Renal cortex interstitium (tissue), 15 donors: ENCODE measurements around the gene IRF7. TPM values are rescaled to one million over a fixed set of nuclear protein-coding genes. Genes with fewer than 3 reads are reported as not detected.
"Not testable (repeated sequence)": the region's sequence is repeated elsewhere in the genome, so short reads cannot be mapped to it uniquely, and the experiment has no call there.

Experiments used
- DNase-seq, 11 donors: peaks; one replicate each; pipeline ENCODE4 v3.0.0-alpha.2; 2013; ENCODE audit warnings: low read depth in 9 of 11, low spot score in 4 of 11; ENCODE audit errors: extremely low read depth in 1 of 11
- long read RNA-seq, 16 experiments: transcript quantifications; one replicate each; lab custom pipeline, GENCODE V29; 2026
- polyA plus RNA-seq, 3 donors: library from polyadenylated mRNA; unstranded; fragments of 120-200 nt; gene quantifications; one replicate each; pipeline ENCODE4 v1.2.1, GENCODE V29; 2013; ENCODE audit not compliant: insufficient read length in 3 of 3

Gene IRF7
- polyA plus RNA-seq, result 10 to 100 TPM in 2 of 3 donors, 1 to 10 TPM in 1; 6.4 to 12.8 (median 10.1) TPM
- long read RNA-seq, donor 1, partial matches to known transcripts, result 0 of 3 reads
- long read RNA-seq, donor 1, other reads (novel, unspliced or antisense), result 0 of 3 reads
- long read RNA-seq, donor 2, partial matches to known transcripts, result 0 of 1 reads
- long read RNA-seq, donor 2, other reads (novel, unspliced or antisense), result 0 of 1 reads
- long read RNA-seq, donor 3, result 0 reads
- long read RNA-seq, donor 4, result 0 reads
- long read RNA-seq, donor 5, result 0 reads
- long read RNA-seq, donor 6, partial matches to known transcripts, result 0 of 2 reads
- long read RNA-seq, donor 6, other reads (novel, unspliced or antisense), result 0 of 2 reads
- long read RNA-seq, donor 7, partial matches to known transcripts, result 0 of 1 reads
- long read RNA-seq, donor 7, other reads (novel, unspliced or antisense), result 0 of 1 reads
- long read RNA-seq, donor 8, transcript IRF7-211 (2 exons, 806 nt), result major isoform, 8 of 8 reads
- long read RNA-seq, donor 8, partial matches to known transcripts, result 0 of 8 reads
- long read RNA-seq, donor 8, other reads (novel, unspliced or antisense), result 0 of 8 reads
- long read RNA-seq, donor 9, partial matches to known transcripts, result 0 of 2 reads
- long read RNA-seq, donor 9, other reads (novel, unspliced or antisense), result 0 of 2 reads
- long read RNA-seq, donor 10, partial matches to known transcripts, result 0 of 3 reads
- long read RNA-seq, donor 10, other reads (novel, unspliced or antisense), result 0 of 3 reads
- long read RNA-seq, donor 11, partial matches to known transcripts, result 0 of 2 reads
- long read RNA-seq, donor 11, other reads (novel, unspliced or antisense), result 0 of 2 reads
- long read RNA-seq, donor 12, partial matches to known transcripts, result 0 of 3 reads
- long read RNA-seq, donor 12, other reads (novel, unspliced or antisense), result 0 of 3 reads
- long read RNA-seq, donor 13, result 0 reads
- long read RNA-seq, donor 14, partial matches to known transcripts, result 0 of 2 reads
- long read RNA-seq, donor 14, other reads (novel, unspliced or antisense), result 0 of 2 reads
- long read RNA-seq, donor 15, partial matches to known transcripts, result 0 of 1 reads
- long read RNA-seq, donor 15, other reads (novel, unspliced or antisense), result 0 of 1 reads
- long read RNA-seq, donor 16, partial matches to known transcripts, result 0 of 4 reads
- long read RNA-seq, donor 16, other reads (novel, unspliced or antisense), result 0 of 4 reads

- peak in 10 of 11 donors; percentile 79 to 93 (median 85) for DNase-seq
Measured at GRCh38 chr11:615504-616319, at the start of gene IRF7. Gene IRF7, minus strand, starts transcription at chr11:615950. Its CDS starts 586 bp downstream, at chr11:615364.

DNA sequence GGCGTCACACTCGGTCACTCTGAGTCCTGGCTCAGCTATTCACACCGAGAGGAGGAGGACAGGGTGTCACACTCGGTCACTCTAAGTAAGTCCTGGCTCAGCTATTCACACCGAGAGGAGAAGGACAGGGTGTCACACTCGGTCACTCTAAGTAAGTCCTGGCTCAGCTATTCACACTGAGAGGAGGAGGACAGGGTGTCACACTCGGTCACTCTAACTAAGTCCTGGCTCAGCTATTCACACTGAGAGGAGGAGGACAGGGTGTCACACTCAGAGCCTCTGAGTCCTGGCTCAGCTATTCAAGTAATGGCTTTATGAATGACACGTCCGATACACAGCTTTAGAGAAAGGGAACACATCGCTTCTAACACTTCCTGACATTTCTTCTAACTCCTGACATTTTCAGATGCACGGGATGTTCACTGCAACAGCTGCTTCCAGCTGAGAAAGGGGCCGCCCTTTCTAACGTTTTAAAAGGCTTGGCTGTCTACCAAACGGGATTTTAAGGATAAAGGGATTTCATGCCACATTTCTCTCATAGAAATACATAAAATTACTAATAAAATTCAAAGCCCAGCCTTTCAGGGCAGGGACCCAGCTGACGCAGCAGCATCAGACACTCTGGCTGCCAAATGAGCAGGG, 49.4 kb upstream of the IRF7 start:
- DNase-seq, result peak in 9 of 11 donors; percentile 17 to 56 (median 28)

GRCh38 chr11:662689-663274, 47.0 kb upstream of the IRF7 start:
- no peak for DNase-seq

DNA sequence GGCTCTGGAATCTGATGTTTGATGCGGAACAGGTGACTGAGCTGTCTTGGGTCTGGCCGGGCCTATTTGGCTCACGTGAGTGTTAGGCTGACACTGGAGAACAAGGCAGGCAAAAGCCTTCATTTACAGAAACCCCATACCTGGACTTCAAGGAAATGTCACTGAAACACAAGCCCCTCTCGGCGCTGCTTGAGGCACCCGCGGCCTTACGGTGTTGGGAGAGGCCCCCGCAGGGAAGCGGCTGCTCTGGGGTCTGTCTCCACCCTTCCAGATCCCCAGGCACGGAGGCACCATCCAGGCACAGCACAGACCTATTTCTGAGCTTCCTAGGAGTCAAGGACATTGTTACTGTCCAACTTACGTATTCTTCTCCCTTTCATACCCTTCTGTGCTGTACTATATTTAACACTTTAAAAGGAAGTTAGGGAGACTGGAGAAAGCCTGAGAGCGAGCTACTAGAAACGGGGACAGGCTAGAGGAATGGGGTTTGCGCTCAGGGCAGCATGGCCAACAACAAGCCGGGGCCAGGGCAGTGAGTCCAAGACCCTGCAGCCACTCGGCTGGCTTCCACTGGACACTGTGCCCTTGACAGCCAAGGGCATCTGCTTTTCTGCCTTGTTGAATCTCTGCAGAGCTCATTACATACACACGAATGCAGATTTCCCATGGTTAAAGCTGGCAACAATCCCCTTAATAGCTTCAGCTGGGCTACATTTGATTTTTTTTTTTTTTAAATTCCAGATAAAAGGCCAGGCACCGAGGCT, 45.1 kb upstream of the IRF7 start:
- DNase-seq, result no peak

GRCh38 chr11:660281-660680, 44.5 kb upstream of the IRF7 start:
- no peak for DNase-seq

DNA sequence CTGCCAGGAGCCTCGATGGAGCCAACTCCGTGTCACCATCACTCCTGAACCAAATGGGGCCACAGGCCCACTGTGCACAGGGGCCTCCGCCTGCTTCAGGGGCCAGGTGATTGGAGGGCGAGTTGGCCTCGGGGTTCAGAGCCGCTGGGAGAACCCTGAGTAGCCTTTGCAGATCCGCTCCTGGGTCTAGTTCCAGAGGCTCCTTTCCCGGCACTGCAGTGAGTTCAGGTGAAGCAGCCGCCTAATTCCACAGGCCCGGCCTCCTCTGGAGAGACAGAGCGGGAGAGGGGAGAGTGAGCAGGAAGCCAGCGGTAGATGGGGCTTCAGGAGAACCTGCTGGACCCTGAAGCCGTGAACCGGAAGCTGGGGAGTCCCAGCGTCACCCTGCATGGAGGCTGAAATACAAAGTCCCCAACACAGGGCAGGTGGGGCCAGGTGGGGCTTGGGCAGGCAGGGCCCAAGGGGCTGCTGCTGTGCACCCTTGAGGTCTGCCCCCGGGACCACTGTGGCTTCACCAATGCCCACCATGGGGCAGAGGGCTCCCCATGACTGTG, 43.9 kb upstream of the IRF7 start:
- no peak for DNase-seq

DNA sequence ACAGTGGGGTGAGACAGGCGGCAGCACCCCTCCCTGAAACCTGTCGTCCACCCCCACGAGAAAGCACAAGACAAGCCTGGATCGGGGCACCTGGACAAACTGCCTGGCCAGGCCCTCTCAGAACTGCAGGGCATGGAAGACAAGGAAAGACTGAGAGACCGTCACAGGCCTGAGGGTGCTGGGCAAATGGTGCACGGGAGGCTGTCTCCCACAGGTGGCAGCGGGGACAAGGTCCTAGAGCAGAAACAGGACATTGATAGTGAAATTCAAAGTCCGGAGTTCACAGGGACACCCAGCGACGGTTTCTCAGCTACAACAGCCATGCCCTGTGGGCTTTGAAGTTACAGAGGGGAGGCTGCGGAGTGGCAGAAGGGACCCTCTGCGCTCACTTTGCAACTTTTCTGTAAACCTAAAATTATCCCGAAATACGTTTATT, 42.0 kb upstream of the IRF7 start:
- DNase-seq, result no peak

DNA sequence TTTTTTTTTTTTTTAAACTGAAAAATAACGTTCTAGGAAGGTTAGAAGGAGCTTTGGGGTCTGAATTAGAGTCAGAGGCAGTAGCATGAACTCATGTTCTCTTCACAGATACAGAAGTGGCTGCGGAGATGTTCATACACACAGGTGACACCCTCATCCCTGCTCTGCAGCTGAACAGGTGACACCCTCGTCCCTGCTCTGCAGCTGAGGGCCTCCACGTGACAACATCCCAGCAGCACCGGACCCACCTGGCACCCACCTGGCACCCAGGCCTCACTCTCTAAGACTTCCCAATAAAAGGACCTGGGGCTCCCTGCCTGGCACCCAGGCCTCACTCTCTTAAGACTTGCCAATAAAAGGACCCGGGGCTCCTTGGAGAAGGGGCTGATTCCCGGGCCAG, 41.1 kb upstream of the IRF7 start:
- no peak for DNase-seq

DNA sequence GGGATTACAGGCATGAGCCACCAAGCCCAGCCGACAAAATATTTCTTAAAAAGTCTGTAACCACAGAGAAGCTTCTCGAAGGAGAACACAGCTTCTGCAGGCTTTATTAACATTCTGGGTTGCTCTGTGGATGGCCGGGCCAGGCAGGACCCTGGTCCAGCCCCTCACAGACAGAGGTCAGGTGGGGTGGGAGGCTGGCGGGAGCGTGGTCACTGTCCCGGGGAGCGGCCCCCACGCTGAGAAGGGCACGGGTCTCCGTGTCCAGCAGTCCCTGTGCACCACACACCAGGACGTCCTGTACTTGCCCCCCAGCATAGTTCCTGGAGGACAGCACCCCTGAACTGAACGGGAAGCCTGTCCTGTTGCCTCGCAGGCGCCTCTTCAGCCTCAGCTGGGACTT, 40.7 kb upstream of the IRF7 start:
- no peak for DNase-seq

DNA sequence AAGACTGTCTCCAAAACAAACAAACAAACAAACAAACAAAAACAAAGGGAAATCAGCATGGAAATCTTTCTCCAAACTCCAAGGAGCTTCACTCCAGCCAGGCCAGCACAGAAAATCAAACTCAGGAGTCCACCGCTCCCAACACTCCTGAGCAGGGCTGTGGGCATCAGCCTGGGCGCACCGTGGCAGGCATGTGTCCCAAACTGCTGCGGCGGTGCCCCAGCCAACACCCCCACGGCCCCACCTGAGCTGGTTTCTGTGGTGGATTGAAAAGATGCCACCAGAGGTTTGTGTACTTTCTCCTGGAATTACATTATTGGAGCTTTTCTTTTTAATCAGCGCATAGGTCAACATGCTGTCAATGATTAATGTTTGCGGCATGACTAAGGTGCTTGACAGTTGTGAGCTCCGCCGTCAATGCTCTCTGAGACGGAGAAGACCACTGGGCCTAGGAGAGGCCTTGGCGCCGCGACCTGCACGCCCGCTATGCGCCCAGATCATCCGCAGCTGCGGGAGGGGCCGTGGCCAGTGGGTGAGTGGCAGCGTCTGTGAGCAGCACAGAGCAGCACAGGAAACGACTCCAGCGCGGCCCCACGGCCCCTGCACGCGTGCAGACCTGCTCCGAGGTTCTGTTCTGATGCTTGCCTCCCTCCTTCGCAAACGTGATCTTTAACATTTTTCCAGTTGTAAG, 39.4 kb upstream of the IRF7 start:
- DNase-seq, result no peak

GRCh38 chr11:654444-654843, 38.7 kb upstream of the IRF7 start:
- not testable (repeated sequence) for DNase-seq

- DNase-seq, result no peak
Measured at GRCh38 chr11:653837-654236, 38.1 kb upstream of the IRF7 start.

DNA sequence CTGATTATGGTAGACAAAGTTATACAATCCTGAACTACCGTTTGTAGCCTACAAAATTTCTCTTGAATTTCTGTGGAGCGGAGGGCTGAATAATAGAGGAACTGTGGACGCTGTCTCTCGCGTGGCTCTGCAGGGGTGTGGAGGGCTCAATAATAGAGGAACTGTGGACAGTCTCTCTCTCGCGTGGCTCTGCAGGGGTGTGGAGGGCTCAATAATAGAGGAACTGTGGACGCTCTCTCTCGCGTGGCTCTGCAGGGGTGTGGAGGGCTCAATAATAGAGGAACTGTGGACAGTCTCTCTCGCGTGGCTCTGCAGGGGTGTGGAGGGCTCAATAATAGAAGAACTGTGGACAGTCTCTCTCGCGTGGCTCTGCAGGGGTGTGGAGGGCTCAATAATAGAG, 37.4 kb upstream of the IRF7 start:
- not testable (repeated sequence) for DNase-seq

DNA sequence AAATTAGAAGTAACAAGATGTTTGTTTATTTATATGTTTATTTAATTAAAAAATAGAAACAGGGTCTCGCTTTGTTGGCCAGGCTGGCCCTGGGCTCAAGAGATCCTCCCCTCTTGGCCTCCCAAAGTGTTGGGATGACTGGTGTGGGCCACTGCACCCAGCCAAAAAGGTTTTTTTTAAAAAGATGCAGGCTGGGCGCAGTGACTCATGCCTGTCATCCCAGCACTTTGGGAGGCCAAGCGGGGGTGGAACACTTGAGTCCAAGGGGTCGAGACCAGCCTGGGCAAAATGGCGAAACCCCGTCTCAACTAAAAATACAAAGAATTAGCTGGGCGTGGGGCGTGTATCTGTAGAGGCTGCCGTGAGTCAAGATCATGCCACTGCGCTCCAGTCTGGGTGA, 34.7 kb upstream of the IRF7 start:
- DNase-seq, result no peak

- DNase-seq, result not testable (repeated sequence)
Measured at GRCh38 chr11:647672-648158, 32.0 kb upstream of the IRF7 start.

DNA sequence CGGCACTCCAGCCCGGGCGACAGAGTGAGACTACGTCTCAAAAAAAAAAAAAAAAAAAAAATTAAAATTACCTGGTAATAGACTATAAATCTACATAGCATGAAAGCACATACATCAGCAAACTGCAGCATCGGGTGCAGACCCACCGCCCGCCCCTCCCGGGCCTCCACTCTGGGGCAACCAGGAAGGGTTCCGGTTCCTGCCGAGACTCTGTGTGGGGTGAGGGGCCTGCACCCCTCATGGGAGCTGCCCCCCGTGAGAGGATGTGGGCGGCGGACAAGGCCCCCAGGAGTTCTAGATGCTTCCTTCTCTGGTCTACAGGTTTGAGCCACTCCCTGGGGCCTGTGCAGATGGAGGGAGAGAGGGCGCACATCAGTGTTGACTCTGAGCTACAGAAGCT, 30.5 kb upstream of the IRF7 start:
- no peak for DNase-seq
